Ureter (tissue), 1 donor: ENCODE measurements around the gene COLEC12. TPM values are rescaled to one million over a fixed set of nuclear protein-coding genes. Genes with fewer than 3 reads are reported as not detected.
"Not testable (repeated sequence)": the region's sequence is repeated elsewhere in the genome, so short reads cannot be mapped to it uniquely, and the experiment has no call there.

ENCODE experiments used
- DNase-seq: peaks from one replicate; pipeline ENCODE4 v3.0.0-alpha.2; 2020; ENCODE audit warnings: low spot score
- total RNA-seq: library from RNA; stranded (reverse); gene quantifications from one replicate; pipeline ENCODE4 v1.2.4, GENCODE V29; 2023
- donor health status: DM: yes; HTN: yes; CAD: no.

Gene COLEC12
- total RNA-seq, 1 donor from 2014 or later: 10.2 TPM

DNA sequence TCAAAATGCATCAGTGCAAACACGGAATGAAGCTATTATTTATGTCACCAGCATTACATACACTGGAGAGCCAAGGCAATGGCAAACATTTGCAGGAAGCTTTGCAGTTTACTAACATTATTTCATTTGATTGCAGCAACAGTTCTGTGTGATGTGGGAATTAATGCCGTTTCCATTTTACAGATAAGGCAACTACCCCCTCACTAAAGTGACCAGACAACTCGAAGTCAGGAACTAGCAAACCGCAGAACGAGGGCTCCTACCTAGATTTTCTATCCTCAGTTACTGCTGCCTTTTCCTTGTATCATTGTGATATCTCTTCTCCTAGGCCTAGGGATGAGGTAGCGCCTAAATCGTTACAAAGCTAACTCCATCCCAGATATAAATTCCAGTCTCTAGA, 85.5 kb downstream of the COLEC12 start:
- no peak for DNase-seq

DNA sequence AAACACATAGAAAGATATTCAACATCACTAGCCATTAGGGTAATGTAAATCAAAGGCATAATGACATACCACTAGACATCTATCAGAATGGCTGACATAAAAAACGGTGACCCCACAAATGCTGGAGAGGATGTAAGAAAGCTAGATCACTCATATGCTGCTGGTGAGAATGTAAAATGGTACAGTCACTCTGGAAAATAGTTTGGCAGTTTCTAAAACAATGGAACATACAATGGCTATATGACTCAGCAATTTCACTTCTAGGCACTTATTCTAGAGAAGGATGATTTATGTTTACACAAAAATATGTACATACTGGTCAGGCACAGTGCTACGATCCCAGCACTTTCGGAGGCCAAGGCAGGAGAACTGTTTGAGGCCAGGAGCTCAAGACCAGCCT, 87.3 kb downstream of the COLEC12 start:
- DNase-seq: no peak

GRCh38 chr18:410047-410455, 90.5 kb downstream of the COLEC12 start:
- DNase-seq: no peak

DNA sequence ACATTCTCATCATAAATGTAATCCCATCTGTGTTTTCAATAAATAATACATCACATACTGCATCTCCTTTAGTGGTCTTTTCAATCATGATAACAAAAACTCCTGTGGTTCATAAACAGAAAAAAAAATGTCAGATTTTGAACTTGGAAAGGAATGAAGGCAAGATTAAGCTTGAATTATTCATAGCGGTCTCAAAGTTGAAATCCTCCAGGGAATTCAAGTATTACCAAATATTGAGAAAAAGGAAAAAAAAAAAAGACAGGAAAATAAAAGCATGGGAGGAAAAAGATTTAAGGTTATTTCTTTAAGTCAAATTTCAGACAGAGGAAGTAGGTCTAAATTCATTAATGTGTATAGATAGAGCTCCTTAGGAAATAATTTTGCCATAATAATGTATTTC, 92.1 kb downstream of the COLEC12 start:
- DNase-seq: no peak

DNA sequence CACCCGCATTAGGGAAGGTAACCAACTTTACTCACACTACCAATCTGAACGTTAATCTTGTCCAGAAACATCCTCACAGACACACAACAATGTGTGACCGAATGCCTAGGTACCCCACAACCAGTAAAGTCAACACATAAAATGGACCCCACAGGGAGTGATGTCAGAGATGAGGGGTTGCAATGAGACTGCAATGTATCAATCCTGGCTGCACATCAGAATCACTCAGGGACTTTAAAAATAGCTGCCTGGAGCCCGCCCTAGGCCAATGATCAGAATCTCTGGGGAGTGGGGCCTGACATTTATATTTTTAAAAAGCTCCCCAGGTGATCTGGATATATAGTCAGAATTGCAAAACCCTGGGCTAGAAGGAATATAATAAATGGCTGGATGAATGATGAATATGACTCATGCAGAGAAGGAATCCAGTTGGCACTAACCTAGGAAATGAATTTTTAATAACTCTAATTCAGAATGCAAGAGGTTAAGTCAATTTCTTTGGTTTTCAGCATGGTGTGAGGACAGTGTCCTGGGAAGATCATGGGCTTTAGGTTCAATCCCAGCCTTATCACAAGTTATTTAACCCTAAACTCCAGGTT, 92.8 kb downstream of the COLEC12 start:
- no peak for DNase-seq

GRCh38 chr18:407191-407590, 93.3 kb downstream of the COLEC12 start:
- DNase-seq: no peak

DNA sequence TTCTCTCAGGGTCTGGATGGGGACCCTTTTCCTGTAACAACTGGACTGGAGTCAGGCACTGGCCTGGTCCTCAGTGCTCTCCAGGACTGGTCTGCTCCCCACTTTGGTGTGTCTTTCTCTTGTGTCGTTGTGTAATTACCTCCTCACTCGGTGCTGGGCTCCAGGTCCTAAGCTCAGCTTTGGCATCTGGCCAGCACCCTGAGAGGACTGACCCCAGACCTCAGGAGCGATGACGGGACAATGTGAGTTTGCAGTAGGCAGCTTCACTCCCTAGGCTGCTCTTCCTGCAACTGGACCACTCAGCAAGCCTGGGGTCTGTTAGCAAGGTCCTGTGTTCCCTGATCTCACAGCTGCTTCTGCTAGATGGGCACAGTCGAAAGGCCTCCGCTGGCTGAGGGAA, 93.8 kb downstream of the COLEC12 start:
- no peak for DNase-seq

- not testable (repeated sequence) for DNase-seq
These were observed 95.5 kb downstream of the COLEC12 start for GRCh38 chr18:405006-405405.

DNA sequence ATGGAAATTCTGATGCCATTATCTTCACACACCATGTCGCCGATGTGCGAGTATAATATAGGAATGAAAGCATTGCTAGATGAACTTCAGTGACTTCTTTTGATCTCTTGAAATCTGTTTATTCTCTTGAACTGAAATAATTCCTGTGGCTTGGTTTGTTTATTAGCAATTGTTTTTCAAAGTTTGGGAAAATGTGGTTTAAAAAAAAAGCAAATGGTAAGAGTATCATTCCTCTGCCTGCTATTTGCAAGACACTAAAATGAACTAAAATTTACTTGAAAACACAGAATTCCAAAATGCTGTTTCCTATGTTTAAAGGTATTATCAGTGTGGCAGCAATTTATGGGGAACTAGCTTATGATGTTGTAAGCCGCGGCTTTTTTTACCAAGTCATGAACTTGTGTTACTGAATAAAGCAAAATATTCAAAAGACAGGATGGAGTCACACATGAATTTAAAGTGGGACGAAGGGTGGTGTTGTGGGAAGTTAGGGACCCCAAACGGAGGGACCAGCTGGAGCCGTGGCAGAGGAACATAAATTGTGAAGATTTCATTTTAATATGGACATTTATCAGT, 96.4 kb downstream of the COLEC12 start:
- no peak for DNase-seq

- no peak for DNase-seq
These were observed 98.4 kb downstream of the COLEC12 start for GRCh38 chr18:402129-402528.

DNA sequence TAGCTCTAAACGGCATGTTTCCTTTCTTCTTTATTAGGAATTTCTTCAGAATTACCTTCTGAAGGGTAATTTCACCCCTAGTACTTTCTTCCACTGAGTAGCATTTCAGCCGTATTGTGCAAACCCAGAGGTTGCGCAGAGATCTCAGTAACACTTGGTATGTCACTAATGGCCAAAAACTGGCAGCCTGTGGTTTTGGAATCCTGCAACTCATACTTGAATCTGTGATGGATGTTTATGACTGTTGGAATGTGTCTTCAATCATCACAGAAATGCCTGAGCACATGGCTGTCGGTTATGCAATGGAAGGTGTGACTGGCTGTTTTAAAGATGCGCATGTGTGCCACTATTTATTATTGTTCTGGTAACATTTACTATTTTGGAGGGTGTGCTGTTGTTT, 100.0 kb downstream of the COLEC12 start:
- no peak for DNase-seq

- DNase-seq: no peak
These were observed 100.8 kb downstream of the COLEC12 start for GRCh38 chr18:399631-400135.

GRCh38 chr18:398935-399630, 101.4 kb downstream of the COLEC12 start:
- no peak for DNase-seq

GRCh38 chr18:396556-396955, 103.9 kb downstream of the COLEC12 start:
- no peak for DNase-seq

- DNase-seq: no peak
These were observed 104.3 kb downstream of the COLEC12 start for GRCh38 chr18:396251-396555.

DNA sequence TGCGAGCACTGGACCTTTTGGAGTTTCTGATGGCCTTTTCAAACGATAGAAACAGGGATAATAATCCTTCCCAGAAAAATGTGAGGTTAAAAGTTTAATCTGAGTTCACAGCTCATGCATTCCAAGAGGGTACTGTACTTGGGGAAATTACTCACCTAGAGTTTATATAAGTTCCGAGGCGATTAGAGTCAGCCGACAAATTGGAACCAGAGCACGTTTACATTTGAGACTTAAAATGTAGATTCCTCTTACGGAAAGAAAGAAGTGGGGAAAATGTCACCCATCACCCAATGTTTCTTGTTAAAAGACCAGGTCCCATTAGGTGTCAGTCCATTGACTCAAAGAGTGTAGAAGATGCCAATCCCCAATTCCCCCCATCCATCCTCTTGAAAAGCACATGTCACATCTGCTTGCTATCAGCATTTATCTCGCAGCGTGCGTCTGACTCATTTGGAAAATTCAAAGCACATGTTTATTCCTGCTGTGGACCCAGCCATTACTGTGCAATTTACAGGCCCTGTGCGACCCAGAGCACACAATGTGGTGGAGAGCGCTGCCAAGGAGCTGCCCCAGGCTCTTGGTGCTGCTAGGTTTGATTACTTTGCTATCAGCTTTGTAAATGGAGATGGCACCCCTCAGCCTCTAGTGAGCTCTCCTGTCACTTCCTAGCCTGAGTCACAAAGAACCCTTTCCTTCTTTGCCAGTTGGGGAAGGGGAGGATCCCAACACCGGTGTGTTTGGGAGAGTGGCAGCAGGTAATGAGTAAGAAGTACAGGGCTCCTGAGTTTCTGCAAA, 104.8 kb downstream of the COLEC12 start:
- DNase-seq: no peak

- DNase-seq: no peak
These were observed 105.5 kb downstream of the COLEC12 start for GRCh38 chr18:394987-395362.

GRCh38 chr18:394262-394986, 106.1 kb downstream of the COLEC12 start:
- DNase-seq: no peak

GRCh38 chr18:393574-393957, 106.9 kb downstream of the COLEC12 start:
- DNase-seq: no peak

- no peak for DNase-seq
These were observed 107.5 kb downstream of the COLEC12 start for GRCh38 chr18:392928-393573.

GRCh38 chr18:390741-391478, 109.6 kb downstream of the COLEC12 start:
- DNase-seq: no peak
